HCT116 (cell line): ENCODE data around the gene RPP25. TPM values are rescaled to one million over a fixed set of nuclear protein-coding genes. Genes with fewer than 3 reads are reported as not detected.

Source experiments
- ATAC-seq: fragments of 200-7000 bp; cut with Tn5 transposase; 2 replicates; pipeline ENCODE4 v1.9.1; 2020; ENCODE audit warnings: mild to moderate bottlenecking, moderate library complexity
- BruUV-seq: library from RNA; stranded (reverse); fragments of 400-500 nt; replicated peaks from 2 replicates; lab custom pipeline; 2021; lab: Mats Ljungman, UMichigan
- CTCF ChIA-PET: fragments of 300-600 bp; sonication (Branson Sonifier 250); formaldehyde crosslinking; loops from one replicate; lab custom pipeline; 2021; ENCODE audit warnings: antibody characterized with exemption; lab: Charles Lee
- POLR2A ChIA-PET: fragments of 300-600, 350-600 bp; sonication (Branson Sonifier 250); formaldehyde crosslinking; loops from one replicate; lab custom pipeline; 2021; ENCODE audit warnings: antibody characterized with exemption; lab: Charles Lee
- RAD21 ChIA-PET, 2 experiments: fragments of 300-600 bp; sonication (Branson Sonifier 250); formaldehyde crosslinking; loops; one replicate each; lab custom pipeline; 2023; ENCODE audit warnings: low total read pairs in 2 of 2; ENCODE audit not compliant: uncharacterized antibody in 2 of 2, unreplicated experiment in 2 of 2, low non-redundant PET in 1 of 2; lab: Charles Lee
- DNase-seq: peaks from one replicate; pipeline ENCODE4 v3.0.0-alpha.2; 2010; ENCODE audit warnings: low read depth, low spot score
- H2AFZ ChIP-seq: fragments of 200-600 bp; shearing (Covaris generic), sonication (generic); 2 replicates; pipeline ENCODE4 v1.6.1; 2017; ENCODE audit warnings: low read depth, mixed run types, mixed read lengths, antibody characterized with exemption, low read length; ENCODE audit not compliant: poor library complexity, severe bottlenecking
- H3K27ac ChIP-seq: 2 replicates; pipeline ENCODE4 v1.5.1; 2012; ENCODE audit warnings: low read depth, low read length
- H3K27me3 ChIP-seq: fragments of 200-600 bp; sonication (generic); 2 replicates; pipeline ENCODE4 v1.6.1; 2016; ENCODE audit warnings: mixed run types, low read length, mixed read lengths; ENCODE audit not compliant: insufficient read depth
- H3K36me3 ChIP-seq, 2 experiments: fragments of 200-500 bp in 1 of 2; fragments of 200-600 bp in 1 of 2; sonication (Bioruptor generic) in 1 of 2; sonication (generic) in 1 of 2; 2 replicates each; pipeline versions ENCODE4 v1.5.1 to v1.6.1; 2014 to 2016; ENCODE audit warnings: low read length in 2 of 2, inconsistent platforms in 1 of 2, mixed read lengths in 1 of 2, mixed run types in 1 of 2; ENCODE audit not compliant: insufficient read depth in 2 of 2, control insufficient read depth in 1 of 2
- H3K4me1 ChIP-seq, 2 experiments: fragments of 200-600 bp in 1 of 2; sonication (generic) in 1 of 2; 2 replicates each; pipeline versions ENCODE4 v1.5.1 to v1.6.1; 2012 to 2017; ENCODE audit warnings: low read length in 2 of 2, inconsistent platforms in 1 of 2, mild to moderate bottlenecking in 1 of 2, mixed read lengths in 1 of 2, mixed run types in 1 of 2, moderate library complexity in 1 of 2; ENCODE audit not compliant: insufficient read depth in 2 of 2, control insufficient read depth in 1 of 2
- H3K4me2 ChIP-seq: fragments of 200-600 bp; sonication (generic); 2 replicates; pipeline ENCODE4 v1.6.1; 2017; ENCODE audit warnings: mixed run types, low read length, mixed read lengths
- H3K4me3 ChIP-seq, 2 experiments: fragments of 200-600 bp in 1 of 2; sonication (generic) in 1 of 2; replicated peaks in 1 of 2; 2 replicates each; pipeline ENCODE4 v1.5.1; 2011 to 2016; ENCODE audit warnings: low read length in 2 of 2, control low read depth in 1 of 2, low read depth in 1 of 2, mild to moderate bottlenecking in 1 of 2, mixed read lengths in 1 of 2, mixed run types in 1 of 2
- H3K79me2 ChIP-seq: fragments of 200-600 bp; sonication (generic); 2 replicates; pipeline ENCODE4 v1.6.1; 2017; ENCODE audit warnings: mild to moderate bottlenecking, mixed run types, low read length, moderate library complexity, mixed read lengths; ENCODE audit not compliant: insufficient read depth
- H3K9ac ChIP-seq: fragments of 200-600 bp; sonication (generic); 2 replicates; pipeline ENCODE4 v1.6.1; 2016; ENCODE audit warnings: low read length, mixed read lengths
- H3K9me2 ChIP-seq: fragments of 200-600 bp; sonication (generic), shearing (Covaris generic); 2 replicates; pipeline ENCODE4 v1.6.1; 2017; ENCODE audit warnings: mixed run types, mild to moderate bottlenecking, moderate library complexity; ENCODE audit not compliant: insufficient read depth
- H3K9me3 ChIP-seq, 2 experiments: fragments of 200-500 bp in 1 of 2; fragments of 200-600 bp in 1 of 2; sonication (Bioruptor generic) in 1 of 2; sonication (generic) in 1 of 2; 2 replicates each; pipeline ENCODE4 v1.6.1; 2014 to 2017; ENCODE audit warnings: low read length in 2 of 2, mixed read lengths in 2 of 2, inconsistent platforms in 1 of 2, low read depth in 1 of 2, mild to moderate bottlenecking in 1 of 2, mixed run types in 1 of 2, moderate library complexity in 1 of 2; ENCODE audit not compliant: control insufficient read depth in 1 of 2, insufficient read depth in 1 of 2
- H4K20me1 ChIP-seq: fragments of 200-600 bp; sonication (generic), shearing (Covaris generic); 2 replicates; pipeline ENCODE4 v1.6.1; 2017; ENCODE audit warnings: mixed run types, mild to moderate bottlenecking, moderate library complexity; ENCODE audit not compliant: insufficient read depth
- ATF3 ChIP-seq: IDR thresholded peaks from 2 replicates; pipeline ENCODE4 v1.6.1; 2012
- CBX3 ChIP-seq: IDR thresholded peaks from 2 replicates; pipeline ENCODE4 v1.6.1; 2012; ENCODE audit warnings: low read depth
- EZH2 ChIP-seq: fragments of 200-600 bp; sonication (generic); IDR thresholded peaks from 2 replicates; pipeline ENCODE4 v1.6.1; 2017; ENCODE audit warnings: antibody characterized with exemption, mixed run types
- EZH2phosphoT487 ChIP-seq: fragments of 200-600 bp; IDR thresholded peaks from 2 replicates; pipeline ENCODE4 v1.6.1; 2018; ENCODE audit warnings: antibody characterized with exemption, borderline replicate concordance
- JUND ChIP-seq: IDR thresholded peaks from 2 replicates; pipeline ENCODE4 v1.6.1; 2012
- MAX ChIP-seq: IDR thresholded peaks from 2 replicates; pipeline ENCODE4 v1.6.1; 2012
- POLR2A ChIP-seq: IDR thresholded peaks from 2 replicates; pipeline ENCODE4 v1.7.0; 2011; ENCODE audit warnings: borderline replicate concordance; ENCODE audit not compliant: insufficient read depth, insufficient read length; ENCODE audit errors: extremely low read depth
- SIN3A ChIP-seq: IDR thresholded peaks from 2 replicates; pipeline ENCODE4 v1.6.1; 2012; ENCODE audit warnings: low read depth
- SRF ChIP-seq: IDR thresholded peaks from 2 replicates; pipeline ENCODE4 v1.6.1; 2012; ENCODE audit warnings: low read depth
- TCF7L2 ChIP-seq: IDR thresholded peaks from 2 replicates; pipeline ENCODE4 v1.7.0; 2011; ENCODE audit warnings: borderline replicate concordance, inconsistent platforms; ENCODE audit not compliant: insufficient read depth, insufficient read length; ENCODE audit errors: extremely low read depth
- YY1 ChIP-seq: IDR thresholded peaks from 2 replicates; pipeline ENCODE4 v1.6.1; 2011; ENCODE audit warnings: low read length, low read depth, moderate library complexity, mild to moderate bottlenecking; ENCODE audit not compliant: insufficient replicate concordance; ENCODE audit errors: extremely low read depth
- ZBTB33 ChIP-seq: IDR thresholded peaks from 2 replicates; pipeline ENCODE4 v1.6.1; 2011; ENCODE audit warnings: mild to moderate bottlenecking, low read length, moderate library complexity; ENCODE audit not compliant: insufficient replicate concordance; ENCODE audit errors: extremely low read depth
- ZNF274 ChIP-seq: fragments of 200-500 bp; sonication (Bioruptor generic); IDR thresholded peaks from 2 replicates; pipeline ENCODE4 v1.6.1; 2014; ENCODE audit warnings: mild to moderate bottlenecking, low read depth, low read length, inconsistent platforms
- intact Hi-C: fragments of 100-400 bp; cut with micrococcal nuclease; formaldehyde crosslinking; loops from 2 replicates; pipeline ENCODE4 v1.10.0; 2022
- total RNA-seq: library from RNA; stranded (reverse); gene quantifications from one replicate; pipeline ENCODE4 v1.2.1, GENCODE V29; 2021; ENCODE audit not compliant: unreplicated experiment

RPP25 gene
- total RNA-seq, 1 experiment from 2014 or later, result 5.9 TPM

- no peaks in the 10 kb centered on the region for H3K9me2 ChIP-seq
- ChIA-PET CTCF (interaction anchor here (3.0 kb wide), 1 partner anchor 12 kb away, joined by 10 read pairs; no protein-coding TSS in a partner anchor), POLR2A (no interaction called here)
- no peak for ATAC-seq
- H3K4me3 ChIP-seq, result no peak overlapping the region
- intact Hi-C loops, result no loop called here
- no peak overlapping the region for H3K4me2 ChIP-seq
- BruUV-seq, result no TSS peak
- H3K9ac ChIP-seq, result no peak overlapping the region
- H3K9me3 ChIP-seq, result no peaks in the 10 kb centered on the region
- H3K36me3 ChIP-seq, result no peaks in the 10 kb centered on the region
- H3K27me3 ChIP-seq, result no peaks in the 10 kb centered on the region
- no peaks in the 10 kb centered on the region for H3K79me2 ChIP-seq
- TF ChIP-seq ZNF274 (no peak), YY1 (no peak), SIN3A (no peak), EZH2 (no peak), EZH2phosphoT487 (no peak), CBX3 (no peak), MAX (no peak), ZBTB33 (no peak), JUND (no peak), TCF7L2 (no peak), POLR2A (no peak), ATF3 (no peak), SRF (no peak)
- TF ChIP-seq, all 23 proteins: peak for 0
- no peak overlapping the region for H3K27ac ChIP-seq
- peaks cover 9 to 26% of the 10 kb centered on the region in 2 experiments for H3K4me1 ChIP-seq
- no peaks in the 10 kb centered on the region for H4K20me1 ChIP-seq
- no peak overlapping the region for H2AFZ ChIP-seq
- RAD21 ChIA-PET, result no interaction called here
- no peak for DNase-seq
Observed at GRCh38 chr15:74962671-74963070, 6.1 kb upstream of the RPP25 start.
